HEK293 (cell line): ENCODE results near the gene THUMPD1.

ENCODE experiments used
- CTCF ChIA-PET: fragments of 350-600 bp; formaldehyde crosslinking; extraction: SDS; loops from one replicate; lab custom pipeline; 2021; ENCODE audit warnings: antibody characterized with exemption; lab: Yijun Ruan, JAX
- POLR2A ChIA-PET: fragments of 300-600 bp; formaldehyde crosslinking; extraction: SDS; loops from one replicate; lab custom pipeline; 2020; ENCODE audit warnings: antibody characterized with exemption, inconsistent platforms; lab: Yijun Ruan, JAX
- H3K27ac ChIP-seq: fragments of 200-500 bp; sonication (Bioruptor generic); 2 replicates; pipeline ENCODE4 v1.5.1; 2014; ENCODE audit warnings: low read depth, low read length, control low read depth, inconsistent platforms; ENCODE audit errors: extremely low read depth
- H3K36me3 ChIP-seq, 2 experiments: fragments of 200-500 bp in 1 of 2; sonication (Bioruptor generic) in 1 of 2; 1 replicate in 1 of 2; 2 replicates in 1 of 2; pipeline ENCODE4 v1.5.1; 2014 to 2017; ENCODE audit warnings: inconsistent platforms in 2 of 2, low read length in 2 of 2; ENCODE audit not compliant: control insufficient read depth in 2 of 2, insufficient read depth in 1 of 2
- H3K4me1 ChIP-seq: fragments of 200-500 bp; sonication (Bioruptor generic); 2 replicates; pipeline ENCODE4 v1.5.1; 2014; ENCODE audit warnings: mild to moderate bottlenecking, low read length, inconsistent platforms; ENCODE audit not compliant: control insufficient read depth, insufficient read depth
- H3K4me3 ChIP-seq: 2 replicates; pipeline ENCODE4 v1.5.1; 2011; ENCODE audit warnings: low read depth, mild to moderate bottlenecking, control low read depth, low read length, moderate library complexity
- H3K9me3 ChIP-seq: fragments of 200-500 bp; sonication (Bioruptor generic); 2 replicates; pipeline ENCODE4 v1.5.1; 2014; ENCODE audit warnings: low read depth, low read length, inconsistent platforms; ENCODE audit not compliant: control insufficient read depth, insufficient read depth
- BCL11B ChIP-seq: fragments of 450-650 bp; formaldehyde crosslinking; IDR thresholded peaks from 2 replicates; pipeline ENCODE4 v1.5.1; 2016; ENCODE audit warnings: low read depth, missing biosample characterization, missing genetic modification characterization
- GLIS2 ChIP-seq: fragments of 450-650 bp; formaldehyde crosslinking; IDR thresholded peaks from 2 replicates; pipeline ENCODE4 v1.5.1; 2016; ENCODE audit warnings: missing biosample characterization, missing genetic modification characterization
- SP2 ChIP-seq: fragments of 450-650 bp; formaldehyde crosslinking; IDR thresholded peaks from 2 replicates; pipeline ENCODE4 v1.5.1; 2016; ENCODE audit warnings: missing biosample characterization, missing genetic modification characterization
- TSHZ1 ChIP-seq: fragments of 450-650 bp; formaldehyde crosslinking; IDR thresholded peaks from 2 replicates; pipeline ENCODE4 v1.5.1; 2016; ENCODE audit warnings: missing biosample characterization, missing genetic modification characterization, borderline replicate concordance
- ZBTB10 ChIP-seq: fragments of 450-650 bp; formaldehyde crosslinking; IDR thresholded peaks from 2 replicates; pipeline ENCODE4 v1.5.1; 2016; ENCODE audit warnings: missing biosample characterization, missing genetic modification characterization
- ZFP37 ChIP-seq: fragments of 450-650 bp; formaldehyde crosslinking; IDR thresholded peaks from 2 replicates; pipeline ENCODE4 v1.5.1; 2016; ENCODE audit warnings: missing biosample characterization, missing genetic modification characterization
- ZFP69B ChIP-seq: fragments of 450-650 bp; formaldehyde crosslinking; IDR thresholded peaks from 2 replicates; pipeline ENCODE4 v1.5.1; 2016; ENCODE audit warnings: missing biosample characterization, missing genetic modification characterization
- ZNF10 ChIP-seq: fragments of 450-650 bp; formaldehyde crosslinking; IDR thresholded peaks from 2 replicates; pipeline ENCODE4 v1.5.1; 2017; ENCODE audit warnings: missing biosample characterization, missing genetic modification characterization
- ZNF266 ChIP-seq: fragments of 450-650 bp; formaldehyde crosslinking; IDR thresholded peaks from 2 replicates; pipeline ENCODE4 v1.5.1; 2016; ENCODE audit warnings: missing biosample characterization, missing genetic modification characterization, low read depth
- ZNF324 ChIP-seq: fragments of 450-650 bp; formaldehyde crosslinking; IDR thresholded peaks from 2 replicates; pipeline ENCODE4 v1.5.1; 2016; ENCODE audit warnings: missing biosample characterization, missing genetic modification characterization
- ZNF362 ChIP-seq: fragments of 450-650 bp; formaldehyde crosslinking; IDR thresholded peaks from 2 replicates; pipeline ENCODE4 v1.5.1; 2016; ENCODE audit warnings: missing biosample characterization, missing genetic modification characterization
- ZNF404 ChIP-seq: fragments of 450-650 bp; formaldehyde crosslinking; IDR thresholded peaks from 2 replicates; pipeline ENCODE4 v1.5.1; 2017; ENCODE audit warnings: missing biosample characterization, missing genetic modification characterization
- ZNF433 ChIP-seq: fragments of 450-650 bp; formaldehyde crosslinking; IDR thresholded peaks from 2 replicates; pipeline ENCODE4 v1.5.1; 2016; ENCODE audit warnings: missing biosample characterization, missing genetic modification characterization, low read depth
- ZNF449 ChIP-seq: fragments of 450-650 bp; formaldehyde crosslinking; IDR thresholded peaks from 2 replicates; pipeline ENCODE4 v1.5.1; 2017; ENCODE audit warnings: missing biosample characterization, mild to moderate bottlenecking, missing genetic modification characterization, moderate library complexity
- ZNF501 ChIP-seq: fragments of 450-650 bp; formaldehyde crosslinking; IDR thresholded peaks from 2 replicates; pipeline ENCODE4 v1.5.1; 2016; ENCODE audit warnings: missing biosample characterization, missing genetic modification characterization
- ZNF555 ChIP-seq: fragments of 450-650 bp; formaldehyde crosslinking; conservative IDR thresholded peaks from 2 replicates; pipeline ENCODE4 v1.5.1; 2017; ENCODE audit warnings: missing biosample characterization, mild to moderate bottlenecking, missing genetic modification characterization, inconsistent platforms
- ZNF558 ChIP-seq: fragments of 450-650 bp; formaldehyde crosslinking; IDR thresholded peaks from 2 replicates; pipeline ENCODE4 v1.5.1; 2016; ENCODE audit warnings: missing biosample characterization, missing genetic modification characterization
- ZNF626 ChIP-seq: fragments of 450-650 bp; sonication (Bioruptor Pico); formaldehyde crosslinking; IDR thresholded peaks from 2 replicates; pipeline ENCODE4 v1.5.1; 2018; ENCODE audit warnings: missing biosample characterization, missing genetic modification characterization, inconsistent platforms
- ZNF792 ChIP-seq: fragments of 450-650 bp; formaldehyde crosslinking; IDR thresholded peaks from 2 replicates; pipeline ENCODE4 v1.5.1; 2016; ENCODE audit warnings: missing biosample characterization, missing genetic modification characterization
- ZNF843 ChIP-seq: fragments of 450-650 bp; formaldehyde crosslinking; IDR thresholded peaks from 2 replicates; pipeline ENCODE4 v1.5.1; 2016; ENCODE audit warnings: missing biosample characterization, missing genetic modification characterization
- ZSCAN5A ChIP-seq: fragments of 450-650 bp; formaldehyde crosslinking; IDR thresholded peaks from 2 replicates; pipeline ENCODE4 v1.5.1; 2016; ENCODE audit warnings: missing biosample characterization, missing genetic modification characterization

The THUMPD1 gene

GRCh38 chr16:20753727-20754126, 12.1 kb upstream of the THUMPD1 start (continued):
- TF ChIP-seq TSHZ1 (tag by site-specific recombination): no peak

- ChIA-PET POLR2A (no interaction called here), CTCF (interaction anchor here (1.0 kb wide), 1 partner anchor 9 kb away, joined by 3 read pairs; the partner anchor contains the start of gene THUMPD1)
- H3K9me3 ChIP-seq: no peaks in the 10 kb centered on the region
- no peak overlapping the region for H3K27ac ChIP-seq
- no peaks in the 10 kb centered on the region for H3K36me3 ChIP-seq
- TF ChIP-seq ZNF792 (tag by site-specific recombination) (no peak), ZNF555 (tag by site-specific recombination) (no peak), ZNF266 (tag by site-specific recombination) (no peak), ZNF449 (tag by site-specific recombination) (no peak), ZFP37 (tag by site-specific recombination) (no peak), ZNF843 (tag by site-specific recombination) (no peak), BCL11B (tag by site-specific recombination) (no peak)
- no peak overlapping the region for H3K4me3 ChIP-seq
- no peaks in the 10 kb centered on the region for H3K4me1 ChIP-seq
Observed at GRCh38 chr16:20750558-20750957, 8.9 kb upstream of the THUMPD1 start.

- H3K36me3 ChIP-seq: no peaks in the 10 kb centered on the region
- H3K4me1 ChIP-seq: no peaks in the 10 kb centered on the region
- ChIA-PET CTCF (no interaction called here), POLR2A (no interaction called here)
- H3K4me3 ChIP-seq: no peak overlapping the region
- no peaks in the 10 kb centered on the region for H3K9me3 ChIP-seq
- TF ChIP-seq ZNF362 (tag by site-specific recombination) (no peak), ZNF10 (tag by site-specific recombination) (no peak), GLIS2 (tag by site-specific recombination) (no peak), ZNF324 (no peak), ZNF626 (tag by site-specific recombination) (no peak), ZBTB10 (no peak), ZFP69B (tag by site-specific recombination) (no peak), ZNF433 (tag by site-specific recombination) (no peak), SP2 (no peak), ZNF558 (tag by site-specific recombination) (no peak), ZSCAN5A (tag by site-specific recombination) (no peak), ZNF404 (tag by site-specific recombination) (no peak), ZNF501 (tag by site-specific recombination) (no peak)
- H3K27ac ChIP-seq: no peak overlapping the region
Observed at GRCh38 chr16:20749474-20749873, 7.9 kb upstream of the THUMPD1 start.
